ENCODE measurements around the gene PNPLA1.

PNPLA1 gene

GRCh38 chr6:36289281-36289878 is 19.5 kb downstream of the PNPLA1 start:
- no peak for DNase-seq

GRCh38 chr6:36290668-36291620 is 21.1 kb downstream of the PNPLA1 start:
- no peak for DNase-seq

GRCh38 chr6:36292170-36292569 is 22.3 kb downstream of the PNPLA1 start:
- DNase-seq = no peak

DNA sequence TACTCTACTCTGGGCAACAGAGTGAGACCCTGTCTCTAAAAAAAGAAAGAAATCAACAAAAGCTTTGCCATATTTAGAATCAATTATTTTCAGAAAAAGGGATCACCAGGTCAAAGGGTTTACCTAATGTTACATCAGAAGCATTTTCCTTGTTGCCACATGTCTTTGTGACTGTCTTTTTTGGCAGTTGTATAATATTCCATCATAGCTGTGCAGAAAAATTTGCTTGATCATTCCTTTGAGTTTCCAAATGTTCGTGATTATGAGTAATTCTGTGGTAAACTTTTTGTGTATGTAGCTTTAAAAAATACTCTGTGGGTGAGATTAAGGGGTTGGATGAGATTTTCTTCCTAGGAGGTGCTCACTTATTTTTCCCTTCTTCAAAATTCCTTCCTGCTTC is 26.4 kb downstream of the PNPLA1 start:
- no peak for DNase-seq

DNA sequence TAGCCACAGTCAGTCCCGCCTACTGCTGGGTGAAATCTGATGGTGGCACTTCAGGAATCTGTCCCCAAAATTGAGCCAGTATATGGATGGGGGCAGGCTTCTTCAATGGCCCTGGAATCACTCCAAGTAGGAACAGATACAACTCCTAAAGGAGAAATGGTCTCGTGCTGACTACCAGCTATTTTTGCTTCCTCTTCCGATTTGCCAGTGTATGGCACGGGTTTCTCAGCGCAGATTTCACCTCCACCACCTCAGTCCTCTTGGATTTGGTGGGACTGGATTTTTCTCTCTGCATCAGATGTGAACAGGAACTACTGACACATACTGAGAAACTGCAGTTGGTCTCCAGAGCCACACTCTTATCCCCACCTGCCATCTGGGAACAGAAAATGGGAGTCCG is 27.2 kb downstream of the PNPLA1 start:
- DNase-seq = no peak

- no peak for DNase-seq
Measured at GRCh38 chr6:36297511-36297910, 27.7 kb downstream of the PNPLA1 start.

GRCh38 chr6:36298027-36298426 is 28.2 kb downstream of the PNPLA1 start:
- no peak for DNase-seq

GRCh38 chr6:36301085-36301658 is 31.3 kb downstream of the PNPLA1 start:
- no peak for DNase-seq

DNA sequence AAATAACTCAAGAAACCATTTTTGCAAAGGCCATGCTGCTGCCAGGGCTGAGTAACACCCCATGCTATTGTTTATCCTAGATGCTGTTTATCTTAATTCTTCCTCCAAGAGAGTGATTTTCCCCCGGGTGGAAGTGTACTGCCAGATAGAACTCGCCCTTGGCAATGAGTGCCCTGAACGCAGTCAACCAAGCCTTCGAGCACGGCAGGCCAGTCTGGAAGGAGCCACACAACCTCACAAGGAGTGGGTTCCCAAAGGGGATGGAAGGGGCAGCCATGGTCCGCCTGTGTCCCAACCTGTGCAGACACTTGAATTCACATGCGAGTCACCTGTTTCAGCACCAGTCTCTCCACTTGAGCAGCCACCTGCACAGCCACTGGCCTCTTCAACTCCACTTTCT is 31.9 kb downstream of the PNPLA1 start:
- no peak for DNase-seq

DNA sequence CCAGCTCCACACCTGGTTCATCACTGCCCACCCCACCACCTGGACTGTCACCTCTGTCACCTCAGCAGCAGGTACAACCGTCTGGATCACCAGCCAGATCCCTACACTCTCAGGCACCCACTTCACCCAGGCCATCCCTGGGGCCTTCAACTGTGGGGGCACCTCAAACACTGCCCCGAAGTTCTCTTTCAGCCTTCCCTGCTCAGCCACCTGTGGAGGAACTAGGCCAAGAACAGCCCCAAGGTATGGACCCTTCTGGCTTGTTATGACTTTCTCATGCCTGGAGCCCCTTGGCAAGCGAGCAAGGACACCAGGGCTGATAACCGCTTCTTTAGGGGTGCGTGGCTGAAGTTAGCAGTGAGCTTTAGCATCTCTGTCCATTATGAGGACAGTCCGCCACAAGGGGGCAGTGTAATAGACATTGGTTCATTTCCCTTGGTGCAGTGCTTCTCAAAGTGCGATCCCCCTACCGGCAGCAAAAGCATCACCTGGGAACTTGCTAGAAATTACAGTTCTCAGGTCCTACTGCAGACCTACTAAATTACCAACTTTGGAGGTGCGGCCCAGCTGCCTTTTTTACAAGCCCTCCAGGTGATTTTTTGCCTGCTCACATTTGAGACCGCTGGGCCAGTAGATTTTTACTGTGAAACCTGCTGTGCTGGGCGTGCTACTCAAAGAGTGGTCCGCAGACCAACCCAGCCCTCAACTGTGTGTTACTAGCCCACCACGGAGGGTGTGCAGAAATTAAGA is 32.5 kb downstream of the PNPLA1 start:
- peak; percentile 55 for DNase-seq

- DNase-seq = no peak
Measured at GRCh38 chr6:36305885-36306284, 36.0 kb downstream of the PNPLA1 start.

- DNase-seq = no peak
Measured at GRCh38 chr6:36306375-36306774, 36.5 kb downstream of the PNPLA1 start.

GRCh38 chr6:36308514-36308913 is 38.7 kb downstream of the PNPLA1 start:
- DNase-seq = no peak

DNA sequence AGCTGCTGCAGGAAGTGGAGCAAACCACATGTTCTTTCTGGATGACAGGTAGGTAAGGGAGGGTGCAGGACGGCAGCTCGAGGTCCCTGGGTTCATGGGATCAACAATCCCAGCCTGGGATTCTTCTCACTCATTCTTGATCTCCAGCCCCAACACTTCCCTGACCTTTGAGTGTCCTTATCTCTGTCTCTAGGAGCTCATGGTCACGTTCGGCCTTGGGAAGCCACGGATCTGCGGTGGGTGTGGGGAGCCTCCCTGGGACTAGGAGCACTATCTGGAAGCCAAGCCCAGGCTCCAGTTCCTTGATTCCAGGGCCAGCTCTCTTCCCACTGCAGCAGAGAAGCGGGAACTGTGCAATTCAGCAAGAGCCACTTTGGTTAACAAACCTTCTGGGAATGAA is 39.3 kb downstream of the PNPLA1 start:
- no peak for DNase-seq

DNA sequence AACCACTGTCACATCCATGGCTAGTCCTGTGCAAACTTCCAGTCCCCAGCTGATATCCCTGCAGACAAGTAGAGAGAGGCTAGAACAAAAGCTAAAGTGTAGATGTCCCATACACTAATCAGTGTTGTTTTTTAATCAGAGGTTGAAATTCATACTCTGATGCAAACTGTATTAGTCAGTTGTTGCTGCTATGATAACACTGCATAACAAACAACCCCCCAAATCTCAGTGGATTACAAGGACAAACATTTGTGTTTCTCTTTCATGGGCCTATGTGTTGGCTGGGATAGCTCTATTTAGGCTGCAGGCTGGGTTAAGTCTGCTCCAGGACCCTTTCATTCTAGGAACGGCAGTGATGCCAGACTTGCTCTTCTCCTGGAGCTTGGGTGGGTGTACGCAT is 40.0 kb downstream of the PNPLA1 start:
- no peak for DNase-seq

DNA sequence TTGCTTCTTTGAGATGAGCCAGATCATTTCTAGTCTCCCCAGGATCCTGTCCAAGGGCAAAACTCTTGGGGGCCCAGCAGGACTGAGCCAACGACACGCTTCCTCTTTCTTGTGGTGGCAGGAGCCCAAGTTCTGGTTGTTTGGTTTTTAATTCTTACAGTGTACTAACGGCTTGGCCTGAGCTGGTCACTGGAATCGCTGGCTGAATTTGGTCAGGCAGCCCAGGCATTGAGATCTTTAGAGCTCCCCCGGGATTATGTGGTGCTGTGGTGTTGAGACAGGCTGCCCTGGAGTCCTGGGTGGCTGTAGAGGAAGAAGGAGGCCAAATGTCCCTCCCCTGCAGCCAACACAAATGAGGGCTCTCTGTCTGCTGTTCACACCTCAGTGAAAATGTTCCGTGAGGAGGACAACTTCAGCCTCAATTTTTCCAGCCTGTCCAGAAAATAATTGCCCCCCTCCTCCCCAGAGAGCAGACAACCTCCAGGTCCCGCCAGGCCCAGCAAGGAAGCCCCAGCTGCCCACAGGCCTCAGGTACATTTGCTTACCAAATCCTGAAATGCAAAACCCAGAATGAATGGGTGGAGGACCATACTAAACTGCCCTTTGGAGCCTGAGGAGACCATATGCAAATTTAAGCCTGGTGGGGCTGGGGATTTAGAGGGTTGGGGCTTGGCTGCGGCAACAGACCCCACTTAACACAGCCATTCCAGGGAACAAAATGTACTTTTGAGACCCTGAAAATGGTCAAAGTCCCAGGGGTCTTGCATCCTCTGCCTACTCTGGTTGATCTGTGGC is 43.2 kb downstream of the PNPLA1 start:
- no peak for DNase-seq

DNA sequence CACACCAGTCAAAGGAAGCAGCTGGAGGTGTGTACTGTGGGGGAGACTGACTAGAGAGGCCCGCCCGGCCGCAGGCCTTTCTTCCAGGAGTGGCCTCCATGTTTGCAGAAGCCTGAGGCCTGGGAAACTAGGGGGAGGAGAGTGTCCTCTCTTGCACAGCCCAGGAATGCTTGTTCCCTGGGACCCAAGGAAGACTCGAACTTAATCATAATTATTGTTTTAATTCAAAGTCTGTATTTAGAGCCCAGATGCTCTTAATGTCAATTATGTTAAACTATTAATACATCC is 43.7 kb downstream of the PNPLA1 start:
- no peak for DNase-seq

GRCh38 chr6:36314221-36315014 is 44.6 kb downstream of the PNPLA1 start:
- DNase-seq = no peak

GRCh38 chr6:36315921-36316320 is 46.1 kb downstream of the PNPLA1 start:
- DNase-seq = no peak

DNA sequence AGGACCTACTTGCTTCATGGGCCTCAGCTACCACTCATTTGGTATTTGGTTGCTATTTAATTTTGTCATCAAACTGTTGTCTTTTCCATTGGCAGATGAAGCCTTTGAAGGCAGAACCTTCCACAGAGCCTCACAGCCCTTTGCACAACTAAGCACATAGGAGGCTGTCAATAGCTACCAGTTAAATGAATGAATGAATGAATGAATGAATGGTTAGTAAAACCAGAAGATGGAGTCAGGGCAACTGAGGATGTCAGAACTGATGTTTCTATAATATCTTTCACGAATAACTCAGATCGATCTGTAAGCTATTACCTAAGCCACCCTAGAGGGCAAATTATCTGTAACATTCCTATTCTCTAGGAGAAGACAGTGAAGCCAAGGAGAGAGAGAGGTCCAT is 47.8 kb downstream of the PNPLA1 start:
- no peak for DNase-seq

DNA sequence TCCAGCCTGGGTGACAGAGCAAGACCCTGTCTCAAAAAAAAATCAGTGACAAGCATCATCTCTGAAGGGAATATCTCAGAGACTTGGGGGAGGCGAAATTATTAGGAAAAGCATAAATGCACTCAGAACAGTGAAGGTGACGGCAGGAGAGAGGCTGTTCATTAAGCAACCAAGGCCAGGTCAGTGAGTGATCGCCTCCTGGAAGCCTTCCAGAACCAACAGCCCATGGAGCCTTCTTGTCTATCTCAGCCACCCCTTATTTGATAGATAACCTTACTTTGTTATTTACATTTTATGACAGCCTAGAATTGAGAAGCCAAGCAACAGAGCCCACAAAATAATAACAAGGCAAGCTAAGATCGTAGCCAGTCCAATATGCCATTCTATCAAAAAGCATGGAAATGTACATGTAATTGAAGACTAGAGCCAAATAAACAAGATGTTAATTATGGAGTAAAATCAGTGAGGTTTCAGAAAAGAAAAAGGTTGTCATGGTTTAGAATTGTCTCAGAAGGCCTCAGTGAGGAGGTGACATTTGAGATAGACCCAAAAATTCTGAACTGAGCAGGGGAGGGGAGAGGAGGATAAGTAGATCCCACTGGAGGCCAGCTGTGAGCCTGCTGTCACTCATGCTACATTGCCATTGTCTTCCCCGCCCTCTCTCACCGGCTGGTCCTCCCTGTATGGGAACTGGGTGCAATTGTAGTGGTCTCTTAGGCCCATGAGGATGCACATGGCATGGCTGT is 49.0 kb downstream of the PNPLA1 start:
- DNase-seq = no peak

All from 8988T (cell line).